Stimulated activated CD8-positive, alpha-beta memory T cell treated with anti-CD3 and anti-CD28 coated beads, Interleukin-12 subunit alpha, Interleukin-12 subunit beta, amount 100 ng/mL, for 4 hours (primary cell): ENCODE data around the gene RPS10.
"Not testable (repeated sequence)": the region's sequence is repeated elsewhere in the genome, so short reads cannot be mapped to it uniquely, and the experiment has no call there.

Source experiments
- DNase-seq: peaks from one replicate; pipeline ENCODE4 v3.0.0-alpha.2; 2020; ENCODE audit warnings: low read depth

Gene RPS10

GRCh38 chr6:34447910-34448309 is 22.0 kb upstream of the RPS10 start:
- no peak for DNase-seq

GRCh38 chr6:34447386-34447785 is 21.5 kb upstream of the RPS10 start:
- DNase-seq, result no peak

- no peak for DNase-seq
Observed at GRCh38 chr6:34445313-34445860, 19.5 kb upstream of the RPS10 start.

GRCh38 chr6:34441526-34441925 is 15.7 kb upstream of the RPS10 start:
- no peak for DNase-seq

GRCh38 chr6:34439442-34439841 is 13.6 kb upstream of the RPS10 start:
- DNase-seq, result no peak

GRCh38 chr6:34438705-34439104 is 12.8 kb upstream of the RPS10 start:
- DNase-seq, result no peak

- no peak for DNase-seq
Observed at GRCh38 chr6:34437644-34437970, 11.7 kb upstream of the RPS10 start.

GRCh38 chr6:34436803-34437643 is 11.2 kb upstream of the RPS10 start:
- no peak for DNase-seq

- no peak for DNase-seq
Observed at GRCh38 chr6:34435916-34436315, 10.0 kb upstream of the RPS10 start.

- DNase-seq, result peak; percentile 1
Observed at GRCh38 chr6:34425132-34425497, 754 bp downstream of the RPS10 start.

- no peak for DNase-seq
Observed at GRCh38 chr6:34424200-34425131, 1.4 kb downstream of the RPS10 start.

- DNase-seq, result no peak
Observed at GRCh38 chr6:34423254-34423653, 2.6 kb downstream of the RPS10 start.

- DNase-seq, result no peak
Observed at GRCh38 chr6:34418367-34418766, 7.5 kb downstream of the RPS10 start.

- DNase-seq, result no peak
Observed at GRCh38 chr6:34416877-34417371, 8.9 kb downstream of the RPS10 start.

- no peak for DNase-seq
Observed at GRCh38 chr6:34414999-34415858, 10.6 kb downstream of the RPS10 start.

GRCh38 chr6:34412643-34413214 is 13.1 kb downstream of the RPS10 start:
- no peak for DNase-seq

GRCh38 chr6:34412016-34412415 is 13.9 kb downstream of the RPS10 start:
- no peak for DNase-seq

- not testable (repeated sequence) for DNase-seq
Observed at GRCh38 chr6:34407915-34408314, 18.0 kb downstream of the RPS10 start.

GRCh38 chr6:34396518-34396917 is 29.4 kb downstream of the RPS10 start:
- DNase-seq, result no peak

GRCh38 chr6:34393966-34394305 is 31.9 kb downstream of the RPS10 start:
- no peak for DNase-seq

- DNase-seq, result no peak
Observed at GRCh38 chr6:34393191-34393965, 32.5 kb downstream of the RPS10 start.
